HepG2 (cell line): ENCODE data around the gene PPM1G. TPM values are rescaled to one million over a fixed set of nuclear protein-coding genes. Genes with fewer than 3 reads are reported as not detected.

Experiments used
- ATF7-NPFF ChIP-seq: sonication (generic); formaldehyde crosslinking; IDR thresholded peaks from 2 replicates; pipeline ENCODE4 v1.8.1; 2023; ENCODE audit warnings: mild to moderate bottlenecking, low read depth, missing genetic modification reagents, moderate library complexity
- ELF4 ChIP-seq: sonication (generic); formaldehyde crosslinking; IDR thresholded peaks from 2 replicates; pipeline ENCODE4 v1.5.0; 2020; ENCODE audit warnings: missing genetic modification reagents, mild to moderate bottlenecking, moderate library complexity, borderline replicate concordance
- FOXK1 ChIP-seq: sonication (generic); formaldehyde crosslinking; IDR thresholded peaks from 2 replicates; pipeline ENCODE4 v1.4.0; 2020; ENCODE audit warnings: low read depth, missing genetic modification reagents, borderline replicate concordance
- MAF1 ChIP-seq: sonication (generic); formaldehyde crosslinking; IDR thresholded peaks from 2 replicates; pipeline ENCODE4 v1.5.0; 2020; ENCODE audit warnings: missing genetic modification reagents, borderline replicate concordance
- MAFF ChIP-seq: IDR thresholded peaks from 2 replicates; pipeline ENCODE4 v1.6.1; 2011; ENCODE audit warnings: low read depth, low read length, improper control_type of control experiment
- SALL2 ChIP-seq: sonication (generic); formaldehyde crosslinking; IDR thresholded peaks from 2 replicates; pipeline ENCODE4 v1.8.1; 2023; ENCODE audit warnings: mild to moderate bottlenecking, missing genetic modification reagents, inconsistent platforms
- SMYD3 ChIP-seq: sonication (generic); formaldehyde crosslinking; IDR thresholded peaks from 2 replicates; pipeline ENCODE4 v1.8.1; 2023; ENCODE audit warnings: mild to moderate bottlenecking, missing genetic modification reagents
- SP4 ChIP-seq: sonication (generic); formaldehyde crosslinking; IDR thresholded peaks from 2 replicates; pipeline ENCODE4 v1.8.1; 2023; ENCODE audit warnings: mild to moderate bottlenecking, missing genetic modification reagents
- U2AF2 ChIP-seq: fragments of 200-400 bp; formaldehyde crosslinking; IDR thresholded peaks from 2 replicates; pipeline ENCODE4 v1.6.1; 2017; ENCODE audit warnings: low read depth, mild to moderate bottlenecking, low read length
- ZMAT3 ChIP-seq: sonication (generic); formaldehyde crosslinking; conservative IDR thresholded peaks from 2 replicates; pipeline ENCODE4 v1.7.0; 2021; ENCODE audit warnings: missing genetic modification reagents
- ZNF3 ChIP-seq: IDR thresholded peaks from 2 replicates; pipeline ENCODE4 v1.7.0; 2017; ENCODE audit warnings: inconsistent platforms
- ZNF30 ChIP-seq: sonication (generic); formaldehyde crosslinking; IDR thresholded peaks from 2 replicates; pipeline ENCODE4 v1.5.0; 2020; ENCODE audit warnings: mild to moderate bottlenecking, missing genetic modification reagents
- ZNF543 ChIP-seq: sonication (generic); formaldehyde crosslinking; IDR thresholded peaks from 2 replicates; pipeline ENCODE4 v1.4.0; 2020; ENCODE audit warnings: mild to moderate bottlenecking, missing genetic modification reagents
- ZNF567 ChIP-seq: sonication (generic); formaldehyde crosslinking; IDR thresholded peaks from 2 replicates; pipeline ENCODE4 v1.8.1; 2023; ENCODE audit warnings: mild to moderate bottlenecking, missing genetic modification reagents, borderline replicate concordance
- ZNF724P ChIP-seq: sonication (generic); formaldehyde crosslinking; IDR thresholded peaks from 2 replicates; pipeline ENCODE4 v1.8.0; 2022; ENCODE audit warnings: missing genetic modification reagents, borderline replicate concordance
- ZNF776 ChIP-seq: sonication (generic); formaldehyde crosslinking; IDR thresholded peaks from 2 replicates; pipeline ENCODE4 v1.4.0; 2020; ENCODE audit warnings: mild to moderate bottlenecking, missing genetic modification reagents
- polyA plus RNA-seq, 8 experiments: library from polyadenylated mRNA; depleted of rRNA in 3 of 8; stranded (reverse) in 7 of 8; unstranded in 1 of 8; fragments of >200 nt; fragmentation: Illumina TruSeq in 4 of 8; extraction: Trizol in 4 of 8; gene quantifications; 2 replicates each; pipeline versions ENCODE4 v1.2.1 to v1.2.3, GENCODE V29; 2011 to 2016; ENCODE audit warnings: low read depth in 4 of 8, missing spikeins in 1 of 8, mixed read lengths in 1 of 8; ENCODE audit not compliant: insufficient read depth in 1 of 8
- total RNA-seq, 5 experiments: library from RNA; depleted of rRNA; stranded (reverse); fragments of >200 nt; fragmentation: Illumina TruSeq; extraction: Trizol; gene quantifications; 2 replicates each; pipeline ENCODE4 v1.2.3, GENCODE V29; 2016; ENCODE audit warnings: low read depth in 1 of 5
- TF ChIP-seq, protein P1 (sequence below): sonication (generic); formaldehyde crosslinking; IDR thresholded peaks from 2 replicates; pipeline ENCODE4 v1.8.0; 2022; ENCODE audit warnings: missing genetic modification reagents, mild to moderate bottlenecking, borderline replicate concordance
- TF ChIP-seq, protein P2 (sequence below): sonication (generic); formaldehyde crosslinking; conservative IDR thresholded peaks from 2 replicates; pipeline ENCODE4 v1.4.0; 2020; ENCODE audit warnings: mild to moderate bottlenecking, missing genetic modification reagents, moderate library complexity
- TF ChIP-seq, protein P3 (sequence below): sonication (generic); formaldehyde crosslinking; IDR thresholded peaks from 2 replicates; pipeline ENCODE4 v1.4.0; 2020; ENCODE audit warnings: missing genetic modification reagents; ENCODE audit errors: not compliant biosample characterization
- TF ChIP-seq, protein P4 (sequence below): sonication (generic); formaldehyde crosslinking; IDR thresholded peaks from 2 replicates; pipeline ENCODE4 v1.5.0; 2020; ENCODE audit warnings: missing genetic modification reagents
- TF ChIP-seq, protein P5 (sequence below): sonication (generic); formaldehyde crosslinking; IDR thresholded peaks from 2 replicates; pipeline ENCODE4 v1.4.0; 2020; ENCODE audit warnings: missing genetic modification reagents
- TF ChIP-seq, protein P6 (sequence below): sonication (generic); formaldehyde crosslinking; IDR thresholded peaks from 2 replicates; pipeline ENCODE4 v1.4.0; 2020; ENCODE audit warnings: missing genetic modification reagents

Gene PPM1G
- total and polyA plus RNA-seq, 2 of the 13 experiments (the other 11 are each of a cell fraction or from before 2014, with no cell fraction given): 58.2 to 213 TPM

DNA sequence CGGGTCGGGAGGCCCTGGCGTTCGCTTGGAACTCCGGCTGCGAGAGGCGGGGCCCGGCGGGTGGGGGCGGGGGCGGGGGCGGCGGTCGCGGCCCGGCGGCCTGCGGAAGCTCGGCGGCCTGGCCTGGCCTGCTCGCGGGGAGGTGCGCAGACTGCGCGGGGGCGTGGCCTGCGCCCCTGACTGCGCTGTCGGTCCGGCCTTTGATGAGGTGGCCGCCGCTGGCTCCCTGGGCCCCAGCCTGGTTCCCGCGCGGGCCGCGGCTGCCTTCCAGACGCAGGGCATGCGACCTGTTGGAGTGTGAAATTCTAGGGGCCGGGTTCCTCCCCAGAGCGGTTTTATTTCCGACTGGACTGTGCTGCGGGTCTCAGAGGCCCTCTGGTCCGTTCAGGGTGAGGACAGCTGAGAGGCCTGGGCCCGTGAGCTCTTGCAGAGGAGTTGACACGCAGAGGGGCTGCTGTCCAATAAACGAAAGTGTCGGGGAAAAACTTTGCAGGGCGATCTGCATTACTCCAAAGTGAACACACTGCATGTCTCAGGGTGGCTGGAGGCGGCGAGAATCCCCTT is 19.7 kb upstream of the PPM1G start (continued):
- 0 out of 2 replicates have a peak, but pooled peaks have one; percentile 60 for TF ChIP-seq SALL2 (CRISPR knock-in tag)
- TF ChIP-seq, protein P1, sequence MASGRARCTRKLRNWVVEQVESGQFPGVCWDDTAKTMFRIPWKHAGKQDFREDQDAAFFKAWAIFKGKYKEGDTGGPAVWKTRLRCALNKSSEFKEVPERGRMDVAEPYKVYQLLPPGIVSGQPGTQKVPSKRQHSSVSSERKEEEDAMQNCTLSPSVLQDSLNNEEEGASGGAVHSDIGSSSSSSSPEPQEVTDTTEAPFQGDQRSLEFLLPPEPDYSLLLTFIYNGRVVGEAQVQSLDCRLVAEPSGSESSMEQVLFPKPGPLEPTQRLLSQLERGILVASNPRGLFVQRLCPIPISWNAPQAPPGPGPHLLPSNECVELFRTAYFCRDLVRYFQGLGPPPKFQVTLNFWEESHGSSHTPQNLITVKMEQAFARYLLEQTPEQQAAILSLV (CRISPR knock-in tag): no peak; the same call in 1 of the 2 replicates
- no peak for TF ChIP-seq ATF7-NPFF (CRISPR knock-in tag)
- no peak for TF ChIP-seq ZNF3 (CRISPR knock-in tag)
- no peak for TF ChIP-seq ELF4
- TF ChIP-seq, protein P2, sequence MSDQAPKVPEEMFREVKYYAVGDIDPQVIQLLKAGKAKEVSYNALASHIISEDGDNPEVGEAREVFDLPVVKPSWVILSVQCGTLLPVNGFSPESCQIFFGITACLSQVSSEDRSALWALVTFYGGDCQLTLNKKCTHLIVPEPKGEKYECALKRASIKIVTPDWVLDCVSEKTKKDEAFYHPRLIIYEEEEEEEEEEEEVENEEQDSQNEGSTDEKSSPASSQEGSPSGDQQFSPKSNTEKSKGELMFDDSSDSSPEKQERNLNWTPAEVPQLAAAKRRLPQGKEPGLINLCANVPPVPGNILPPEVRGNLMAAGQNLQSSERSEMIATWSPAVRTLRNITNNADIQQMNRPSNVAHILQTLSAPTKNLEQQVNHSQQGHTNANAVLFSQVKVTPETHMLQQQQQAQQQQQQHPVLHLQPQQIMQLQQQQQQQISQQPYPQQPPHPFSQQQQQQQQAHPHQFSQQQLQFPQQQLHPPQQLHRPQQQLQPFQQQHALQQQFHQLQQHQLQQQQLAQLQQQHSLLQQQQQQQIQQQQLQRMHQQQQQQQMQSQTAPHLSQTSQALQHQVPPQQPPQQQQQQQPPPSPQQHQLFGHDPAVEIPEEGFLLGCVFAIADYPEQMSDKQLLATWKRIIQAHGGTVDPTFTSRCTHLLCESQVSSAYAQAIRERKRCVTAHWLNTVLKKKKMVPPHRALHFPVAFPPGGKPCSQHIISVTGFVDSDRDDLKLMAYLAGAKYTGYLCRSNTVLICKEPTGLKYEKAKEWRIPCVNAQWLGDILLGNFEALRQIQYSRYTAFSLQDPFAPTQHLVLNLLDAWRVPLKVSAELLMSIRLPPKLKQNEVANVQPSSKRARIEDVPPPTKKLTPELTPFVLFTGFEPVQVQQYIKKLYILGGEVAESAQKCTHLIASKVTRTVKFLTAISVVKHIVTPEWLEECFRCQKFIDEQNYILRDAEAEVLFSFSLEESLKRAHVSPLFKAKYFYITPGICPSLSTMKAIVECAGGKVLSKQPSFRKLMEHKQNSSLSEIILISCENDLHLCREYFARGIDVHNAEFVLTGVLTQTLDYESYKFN (CRISPR knock-in tag): peak; percentile 64
- no peak for TF ChIP-seq SP4 (CRISPR knock-in tag)
- peak; percentile 39; the same call in 1 of the 2 replicates for TF ChIP-seq ZMAT3 (CRISPR knock-in tag)
- TF ChIP-seq ZNF30 (CRISPR knock-in tag): no peak
- TF ChIP-seq, protein P3, sequence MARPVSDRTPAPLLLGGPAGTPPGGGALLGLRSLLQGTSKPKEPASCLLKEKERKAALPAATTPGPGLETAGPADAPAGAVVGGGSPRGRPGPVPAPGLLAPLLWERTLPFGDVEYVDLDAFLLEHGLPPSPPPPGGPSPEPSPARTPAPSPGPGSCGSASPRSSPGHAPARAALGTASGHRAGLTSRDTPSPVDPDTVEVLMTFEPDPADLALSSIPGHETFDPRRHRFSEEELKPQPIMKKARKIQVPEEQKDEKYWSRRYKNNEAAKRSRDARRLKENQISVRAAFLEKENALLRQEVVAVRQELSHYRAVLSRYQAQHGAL (CRISPR knock-in tag): no peak
- TF ChIP-seq, protein P4, sequence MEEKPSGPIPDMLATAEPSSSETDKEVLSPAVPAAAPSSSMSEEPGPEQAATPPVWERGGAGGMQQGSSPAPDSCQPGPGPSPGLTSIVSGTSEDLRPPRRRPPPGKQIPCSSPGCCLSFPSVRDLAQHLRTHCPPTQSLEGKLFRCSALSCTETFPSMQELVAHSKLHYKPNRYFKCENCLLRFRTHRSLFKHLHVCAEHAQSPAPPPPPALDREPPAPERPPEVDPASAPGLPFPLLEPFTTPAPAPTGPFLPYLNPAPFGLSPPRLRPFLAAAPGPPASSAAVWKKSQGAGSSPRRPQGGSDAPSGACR (CRISPR knock-in tag): no peak
- no peak for TF ChIP-seq U2AF2
- TF ChIP-seq, protein P5, sequence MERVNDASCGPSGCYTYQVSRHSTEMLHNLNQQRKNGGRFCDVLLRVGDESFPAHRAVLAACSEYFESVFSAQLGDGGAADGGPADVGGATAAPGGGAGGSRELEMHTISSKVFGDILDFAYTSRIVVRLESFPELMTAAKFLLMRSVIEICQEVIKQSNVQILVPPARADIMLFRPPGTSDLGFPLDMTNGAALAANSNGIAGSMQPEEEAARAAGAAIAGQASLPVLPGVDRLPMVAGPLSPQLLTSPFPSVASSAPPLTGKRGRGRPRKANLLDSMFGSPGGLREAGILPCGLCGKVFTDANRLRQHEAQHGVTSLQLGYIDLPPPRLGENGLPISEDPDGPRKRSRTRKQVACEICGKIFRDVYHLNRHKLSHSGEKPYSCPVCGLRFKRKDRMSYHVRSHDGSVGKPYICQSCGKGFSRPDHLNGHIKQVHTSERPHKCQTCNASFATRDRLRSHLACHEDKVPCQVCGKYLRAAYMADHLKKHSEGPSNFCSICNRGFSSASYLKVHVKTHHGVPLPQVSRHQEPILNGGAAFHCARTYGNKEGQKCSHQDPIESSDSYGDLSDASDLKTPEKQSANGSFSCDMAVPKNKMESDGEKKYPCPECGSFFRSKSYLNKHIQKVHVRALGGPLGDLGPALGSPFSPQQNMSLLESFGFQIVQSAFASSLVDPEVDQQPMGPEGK (CRISPR knock-in tag): peak; percentile 76; the same call in 1 of the 2 replicates
- TF ChIP-seq, protein P6, sequence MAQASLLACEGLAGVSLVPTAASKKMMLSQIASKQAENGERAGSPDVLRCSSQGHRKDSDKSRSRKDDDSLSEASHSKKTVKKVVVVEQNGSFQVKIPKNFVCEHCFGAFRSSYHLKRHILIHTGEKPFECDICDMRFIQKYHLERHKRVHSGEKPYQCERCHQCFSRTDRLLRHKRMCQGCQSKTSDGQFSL (CRISPR knock-in tag): 0 out of 2 replicates have a peak, but pooled peaks have one; percentile 20
- no peak for TF ChIP-seq MAFF
- no peak for TF ChIP-seq SMYD3 (CRISPR knock-in tag)
- no peak for TF ChIP-seq ZNF567 (CRISPR knock-in tag)
- TF ChIP-seq ZNF776 (CRISPR knock-in tag): no peak
- no peak; the same call in 1 of the 2 replicates for TF ChIP-seq ZNF724P
- TF ChIP-seq MAF1 (CRISPR knock-in tag): no peak; the same call in none of the 2 replicates
- TF ChIP-seq FOXK1 (CRISPR knock-in tag): no peak; the same call in 1 of the 2 replicates
- peak; percentile 86 for TF ChIP-seq ZNF543 (CRISPR knock-in tag)
